H1 (cell line): ENCODE results near the gene NEGR1.

Experiments
- BCL11A ChIP-seq, 2 experiments: IDR thresholded peaks; one replicate each; pipeline ENCODE4 v1.6.1; 2011; ENCODE audit warnings: low read depth in 2 of 2, low read length in 2 of 2, mild to moderate bottlenecking in 2 of 2
- CHD7 ChIP-seq: fragments of 300-600 bp; sonication (generic); IDR thresholded peaks from 2 replicates; pipeline ENCODE4 v1.7.1; 2012; ENCODE audit warnings: low read length, moderate library complexity, mild to moderate bottlenecking, inconsistent platforms; ENCODE audit not compliant: insufficient replicate concordance
- CTCF ChIP-seq, 3 experiments: IDR thresholded peaks; 1 replicate in 2 of 3; 2 replicates in 1 of 3; pipeline versions ENCODE4 v1.5.1 to v1.6.1; 2011; ENCODE audit warnings: low read length in 3 of 3, mild to moderate bottlenecking in 3 of 3, inconsistent platforms in 2 of 3, low read depth in 1 of 3, moderate library complexity in 1 of 3; ENCODE audit not compliant: insufficient read depth in 1 of 3; ENCODE audit errors: control extremely low read depth in 1 of 3
- EZH2 ChIP-seq: fragments of 200-600 bp; sonication (generic); IDR thresholded peaks from 2 replicates; pipeline ENCODE4 v1.7.1; 2012; ENCODE audit warnings: low read depth, mild to moderate bottlenecking, moderate library complexity, low read length, inconsistent platforms; ENCODE audit not compliant: severe bottlenecking
- HDAC6 ChIP-seq: IDR thresholded peaks from one replicate; pipeline ENCODE4 v1.7.1; 2012; ENCODE audit warnings: low read depth, mild to moderate bottlenecking, inconsistent platforms, low read length, moderate library complexity
- POLR2AphosphoS5 ChIP-seq: IDR thresholded peaks from 2 replicates; pipeline ENCODE4 v1.6.1; 2011; ENCODE audit warnings: low read depth, low read length
- RAD21 ChIP-seq, 2 experiments: IDR thresholded peaks in 1 of 2; conservative IDR thresholded peaks in 1 of 2; 2 replicates each; pipeline ENCODE4 v1.6.1; 2011; ENCODE audit warnings: low read depth in 2 of 2, low read length in 2 of 2, improper control_type of control experiment in 1 of 2, inconsistent platforms in 1 of 2, mild to moderate bottlenecking in 1 of 2, moderate library complexity in 1 of 2
- SAP30 ChIP-seq: fragments of 300-600 bp; sonication (generic); IDR thresholded peaks from 2 replicates; pipeline ENCODE4 v1.7.1; 2012; ENCODE audit warnings: low read length, moderate library complexity, mild to moderate bottlenecking, inconsistent platforms; ENCODE audit not compliant: insufficient read depth, insufficient replicate concordance
- SIN3A ChIP-seq, 2 experiments: IDR thresholded peaks in 1 of 2; conservative IDR thresholded peaks in 1 of 2; 2 replicates each; pipeline ENCODE4 v1.6.1; 2011 to 2012; ENCODE audit warnings: low read length in 2 of 2, improper control_type of control experiment in 1 of 2, low read depth in 1 of 2, mild to moderate bottlenecking in 1 of 2
- SRF ChIP-seq: IDR thresholded peaks from 2 replicates; pipeline ENCODE4 v1.6.1; 2011; ENCODE audit warnings: mild to moderate bottlenecking, low read depth, low read length, moderate library complexity
- TBP ChIP-seq: IDR thresholded peaks from 2 replicates; pipeline ENCODE4 v1.6.1; 2011; ENCODE audit warnings: low read depth, low read length, improper control_type of control experiment
- TEAD4 ChIP-seq: IDR thresholded peaks from 2 replicates; pipeline ENCODE4 v1.6.1; 2012; ENCODE audit warnings: low read depth, low read length, inconsistent platforms, mixed read lengths

- TF ChIP-seq SIN3A (conservative IDR thresholded peaks at IDR 0.05 in 1 of 2, IDR thresholded peaks at IDR 0.05 in 1 of 2; ENCODE audit: low read depth in 1 of 2, low read length in 2 of 2) (no peak), HDAC6 (no peak), TEAD4 (no peak), POLR2AphosphoS5 (no peak), CTCF (IDR thresholded peaks at IDR 0.05; ENCODE audit: control extremely low read depth in 1 of 3, insufficient read depth in 1 of 3, low read depth in 1 of 3, low read length in 3 of 3) (no peak), EZH2 (no peak), TBP (no peak), CHD7 (no peak), SRF (no peak), SAP30 (no peak), BCL11A (IDR thresholded peaks at IDR 0.05; ENCODE audit: low read depth in 2 of 2, low read length in 2 of 2) (no peak), RAD21 (IDR thresholded peaks at IDR 0.05 in 1 of 2, conservative IDR thresholded peaks at IDR 0.05 in 1 of 2; ENCODE audit: low read depth in 2 of 2, low read length in 2 of 2) (no peak)
These were observed 625.4 kb downstream of the NEGR1 start for GRCh38 chr1:71656902-71657301.
